Skeletal muscle satellite cell (primary cell): ENCODE measurements around the gene AK1.

Experiments used
- H3K27me3 ChIP-seq: 2 replicates; pipeline ENCODE4 v1.7.0; 2013; ENCODE audit warnings: low read length; ENCODE audit not compliant: control insufficient read depth, insufficient read depth
- H3K36me3 ChIP-seq: 2 replicates; pipeline ENCODE4 v1.7.0; 2013; ENCODE audit warnings: mild to moderate bottlenecking, control low read depth, low read length; ENCODE audit not compliant: insufficient read depth
- H3K4me1 ChIP-seq: 2 replicates; pipeline ENCODE4 v1.7.0; 2013; ENCODE audit warnings: low read length; ENCODE audit not compliant: control insufficient read depth, insufficient read depth
- H3K4me2 ChIP-seq: 2 replicates; pipeline ENCODE4 v1.7.0; 2013; ENCODE audit warnings: mild to moderate bottlenecking, low read length
- H3K4me3 ChIP-seq: 2 replicates; pipeline ENCODE4 v1.7.0; 2013; ENCODE audit warnings: low read length
- H3K9ac ChIP-seq: 2 replicates; pipeline ENCODE4 v1.7.0; 2013; ENCODE audit warnings: mild to moderate bottlenecking, low read depth, low read length, moderate library complexity
- H3K9me3 ChIP-seq: replicated peaks from 2 replicates; pipeline ENCODE4 v1.7.0; 2013; ENCODE audit warnings: mild to moderate bottlenecking, control low read depth, low read length

The AK1 gene

GRCh38 chr9:127905788-127906191, 28.3 kb upstream of the AK1 start:
- Histone ChIP-seq H3K9me3 (no peaks in the 10 kb centered on the region), H3K9ac (no peak overlapping the region), H3K27me3 (no peaks in the 10 kb centered on the region), H3K36me3 (peaks cover 7% of the 10 kb centered on the region), H3K4me2 (no peak overlapping the region), H3K4me1 (peaks cover 32% of the 10 kb centered on the region), H3K4me3 (no peak overlapping the region)

- Histone ChIP-seq H3K9ac (no peak overlapping the region), H3K27me3 (no peaks in the 10 kb centered on the region), H3K4me1 (peaks cover 32% of the 10 kb centered on the region), H3K4me3 (no peak overlapping the region), H3K36me3 (peaks cover 5% of the 10 kb centered on the region), H3K9me3 (no peaks in the 10 kb centered on the region), H3K4me2 (no peak overlapping the region)
Measured at GRCh38 chr9:127905004-127905728, 27.7 kb upstream of the AK1 start.

GRCh38 chr9:127904561-127905003, 27.1 kb upstream of the AK1 start:
- no peak overlapping the region for H3K9ac ChIP-seq
- H3K36me3 ChIP-seq, result peaks cover 1% of the 10 kb centered on the region
- peaks cover 38% of the 10 kb centered on the region for H3K4me1 ChIP-seq
- H3K4me2 ChIP-seq, result no peak overlapping the region
- H3K9me3 ChIP-seq, result no peaks in the 10 kb centered on the region
- H3K4me3 ChIP-seq, result no peak overlapping the region
- H3K27me3 ChIP-seq, result no peaks in the 10 kb centered on the region

GRCh38 chr9:127903557-127904475, 26.3 kb upstream of the AK1 start:
- Histone ChIP-seq H3K9me3 (no peaks in the 10 kb centered on the region), H3K4me3 (peak overlapping the region; percentile 17), H3K9ac (no peak overlapping the region), H3K4me1 (peaks cover 39% of the 10 kb centered on the region), H3K36me3 (no peaks in the 10 kb centered on the region), H3K27me3 (no peaks in the 10 kb centered on the region), H3K4me2 (peak overlapping the region; percentile 9)

GRCh38 chr9:127899128-127899943, 21.9 kb upstream of the AK1 start, which contains the start of gene ST6GALNAC6:
Gene ST6GALNAC6 (minus strand): TSS chr9:127899603. CDS start chr9:127897981, 1,622 bp downstream.
- H3K9ac ChIP-seq, result peak within 1 kb of the TSS; percentile 99
- H3K4me2 ChIP-seq, result peak within 1 kb of the TSS; percentile 95
- H3K27me3 ChIP-seq, result no peaks in the 10 kb centered on the region
- H3K36me3 ChIP-seq, result peaks cover 22% of the 10 kb centered on the region
- H3K4me3 ChIP-seq, result peak within 1 kb of the TSS; percentile 96
- peaks cover 37% of the 10 kb centered on the region for H3K4me1 ChIP-seq
- H3K9me3 ChIP-seq, result peaks cover 2% of the 10 kb centered on the region

GRCh38 chr9:127898433-127899127, 21.1 kb upstream of the AK1 start:
- peaks cover 4% of the 10 kb centered on the region for H3K9me3 ChIP-seq
- peak overlapping the region; percentile 95 for H3K4me2 ChIP-seq
- no peaks in the 10 kb centered on the region for H3K27me3 ChIP-seq
- peak overlapping the region; percentile 96 for H3K4me3 ChIP-seq
- peaks cover 29% of the 10 kb centered on the region for H3K36me3 ChIP-seq
- peaks cover 29% of the 10 kb centered on the region for H3K4me1 ChIP-seq
- peak overlapping the region; percentile 99 for H3K9ac ChIP-seq

- Histone ChIP-seq H3K27me3 (no peaks in the 10 kb centered on the region), H3K36me3 (peaks cover 43% of the 10 kb centered on the region), H3K4me2 (peak overlapping the region; percentile 95), H3K9ac (peak overlapping the region; percentile 52), H3K4me1 (peaks cover 22% of the 10 kb centered on the region), H3K4me3 (peak overlapping the region; percentile 60), H3K9me3 (peaks cover 11% of the 10 kb centered on the region)
Measured at GRCh38 chr9:127897193-127897692, 19.8 kb upstream of the AK1 start.

- H3K27me3 ChIP-seq, result no peaks in the 10 kb centered on the region
- H3K4me3 ChIP-seq, result peak overlapping the region; percentile 7
- peaks cover 21% of the 10 kb centered on the region for H3K4me1 ChIP-seq
- H3K9ac ChIP-seq, result no peak overlapping the region
- peaks cover 45% of the 10 kb centered on the region for H3K36me3 ChIP-seq
- peak overlapping the region; percentile 95 for H3K4me2 ChIP-seq
- H3K9me3 ChIP-seq, result peaks cover 11% of the 10 kb centered on the region
Measured at GRCh38 chr9:127896395-127897192, 19.1 kb upstream of the AK1 start.

- Histone ChIP-seq H3K4me1 (peaks cover 21% of the 10 kb centered on the region), H3K4me2 (no peak overlapping the region), H3K9me3 (peaks cover 11% of the 10 kb centered on the region), H3K27me3 (no peaks in the 10 kb centered on the region), H3K4me3 (no peak overlapping the region), H3K36me3 (peaks cover 48% of the 10 kb centered on the region), H3K9ac (no peak overlapping the region)
Measured at GRCh38 chr9:127895811-127896210, 18.3 kb upstream of the AK1 start.

- no peak overlapping the region for H3K4me3 ChIP-seq
- H3K4me1 ChIP-seq, result peaks cover 14% of the 10 kb centered on the region
- H3K27me3 ChIP-seq, result no peaks in the 10 kb centered on the region
- H3K9ac ChIP-seq, result no peak overlapping the region
- no peak overlapping the region for H3K4me2 ChIP-seq
- peaks cover 66% of the 10 kb centered on the region for H3K36me3 ChIP-seq
- H3K9me3 ChIP-seq, result peaks cover 11% of the 10 kb centered on the region
Measured at GRCh38 chr9:127893392-127893791, 15.9 kb upstream of the AK1 start.
